ENCODE results near the gene MTERF2.

The MTERF2 gene

GRCh38 chr12:106994579-106995220, 7.8 kb upstream of the MTERF2 start:
- no peak for DNase-seq (ENCODE audit: extremely low read depth in 1 of 2, low read depth in 1 of 2)

GRCh38 chr12:106987846-106988245, 900 bp upstream of the MTERF2 start:
- no peak for DNase-seq (ENCODE audit: extremely low read depth in 1 of 2, low read depth in 1 of 2)

DNA sequence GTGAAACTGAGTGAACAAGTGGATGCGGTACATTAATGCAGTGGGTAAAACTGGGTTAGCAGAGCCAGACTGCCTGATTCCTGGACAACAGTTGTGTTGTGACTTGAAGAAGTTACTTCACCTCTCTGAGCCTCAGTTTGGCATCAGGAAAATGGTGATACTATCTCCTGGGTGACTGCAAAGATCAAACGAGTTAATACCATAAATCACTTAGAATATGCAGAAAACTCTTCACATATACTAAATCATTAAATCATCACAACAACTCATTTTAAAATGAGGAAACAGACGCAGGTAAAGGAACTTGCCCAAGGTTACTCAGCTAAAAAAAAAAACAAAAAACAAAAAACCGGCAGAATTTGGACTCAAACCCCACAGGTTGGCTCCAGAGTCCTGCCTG, 811 bp downstream of the MTERF2 start:
- no peak for DNase-seq (ENCODE audit: extremely low read depth in 1 of 2, low read depth in 1 of 2)

DNA sequence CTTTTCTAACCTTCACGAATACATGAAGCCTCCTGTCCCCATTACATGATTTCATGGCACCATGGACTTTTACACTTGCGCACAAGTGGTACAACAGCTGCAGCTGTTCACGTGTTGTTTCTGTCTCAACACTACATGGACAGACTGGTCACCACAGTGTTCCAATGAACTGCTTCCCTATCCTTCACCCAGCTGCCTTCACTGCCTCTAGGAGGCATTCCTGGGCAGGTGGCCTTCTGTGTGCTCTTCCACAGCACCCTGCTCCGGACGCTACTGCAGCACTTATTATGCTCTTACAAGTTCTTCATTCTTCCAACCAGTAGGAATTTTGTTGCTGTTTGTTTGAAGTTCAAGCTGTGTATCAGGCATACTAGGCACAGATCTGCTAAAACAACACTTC, 1.5 kb downstream of the MTERF2 start:
- no peak for DNase-seq (ENCODE audit: extremely low read depth in 1 of 2, low read depth in 1 of 2)

- DNase-seq (ENCODE audit: extremely low read depth in 1 of 2, low read depth in 1 of 2): no peak
Observed at GRCh38 chr12:106984588-106985137, 2.3 kb downstream of the MTERF2 start.

GRCh38 chr12:106982229-106982628, 4.7 kb downstream of the MTERF2 start:
- DNase-seq (ENCODE audit: extremely low read depth in 1 of 2, low read depth in 1 of 2): no peak

DNA sequence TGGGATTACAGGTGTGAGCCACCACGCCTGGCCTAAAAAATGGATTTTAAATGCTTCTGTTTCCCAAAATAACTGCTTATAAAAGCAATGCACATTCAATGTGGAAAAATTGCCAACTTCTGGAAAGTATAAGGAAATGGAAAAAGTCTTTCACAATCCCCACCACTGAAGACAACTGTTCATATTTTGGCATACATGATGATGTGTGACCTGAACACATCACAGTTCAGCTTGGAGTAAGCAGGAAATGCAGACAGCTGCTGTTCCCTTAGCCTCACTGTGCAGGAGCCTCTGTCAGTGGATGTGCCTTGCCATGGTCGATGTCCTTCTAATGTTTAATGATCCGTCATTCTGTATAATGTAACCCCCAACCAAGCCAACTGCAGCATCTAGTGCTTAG, 5.2 kb downstream of the MTERF2 start:
- no peak for DNase-seq (ENCODE audit: extremely low read depth in 1 of 2, low read depth in 1 of 2)

GRCh38 chr12:106980944-106981343, 6.0 kb downstream of the MTERF2 start:
- no peak for DNase-seq (ENCODE audit: extremely low read depth in 1 of 2, low read depth in 1 of 2)

GRCh38 chr12:106978035-106978800, 8.7 kb downstream of the MTERF2 start:
- no peak for DNase-seq (ENCODE audit: extremely low read depth in 1 of 2, low read depth in 1 of 2)

- no peak for DNase-seq (ENCODE audit: extremely low read depth in 1 of 2, low read depth in 1 of 2)
Observed at GRCh38 chr12:106976668-106977067, 10.3 kb downstream of the MTERF2 start.

- no peak for DNase-seq (ENCODE audit: extremely low read depth in 1 of 2, low read depth in 1 of 2)
Observed at GRCh38 chr12:106975993-106976658, 10.8 kb downstream of the MTERF2 start.

DNA sequence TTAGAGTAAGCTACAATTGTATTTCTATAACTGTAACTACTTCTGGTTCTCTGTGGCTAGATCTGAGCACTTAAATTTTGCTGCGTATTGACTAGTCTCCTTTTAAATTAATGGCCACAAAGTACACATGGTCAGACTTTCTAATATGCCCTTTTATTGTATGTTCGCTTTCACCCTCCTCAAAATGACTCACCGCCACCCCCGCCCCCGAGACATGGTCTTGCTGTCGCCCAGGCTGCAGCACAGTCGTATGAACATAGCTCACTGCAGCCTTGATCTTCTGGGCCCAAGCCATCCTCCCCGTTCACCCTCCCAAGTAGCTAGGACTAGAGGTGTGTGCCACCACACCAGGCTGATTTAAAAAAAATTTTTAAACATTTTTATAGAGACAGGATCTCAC, 11.8 kb downstream of the MTERF2 start:
- no peak for DNase-seq (ENCODE audit: extremely low read depth in 1 of 2, low read depth in 1 of 2)

DNA sequence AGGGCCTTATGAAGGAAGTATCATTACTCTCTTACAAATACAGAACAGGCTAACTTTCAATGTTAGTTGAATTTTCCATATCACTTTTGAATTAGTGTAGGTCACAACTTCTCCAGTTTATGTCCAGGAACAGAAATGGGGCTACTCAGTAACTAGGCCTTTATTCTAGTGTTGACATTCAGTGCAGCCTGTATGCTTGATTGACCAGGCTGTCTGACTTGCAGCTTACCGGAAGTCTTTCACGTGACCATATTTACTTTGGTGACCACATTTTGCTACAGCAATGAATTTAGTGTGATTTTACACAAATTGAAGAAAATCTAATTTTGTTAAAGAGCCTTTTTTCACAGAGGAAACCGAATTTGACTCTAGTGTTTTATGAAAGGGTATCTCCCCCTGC, 12.4 kb downstream of the MTERF2 start:
- DNase-seq (ENCODE audit: extremely low read depth in 1 of 2, low read depth in 1 of 2): no peak

GRCh38 chr12:106973545-106973944, 13.4 kb downstream of the MTERF2 start:
- no peak for DNase-seq (ENCODE audit: extremely low read depth in 1 of 2, low read depth in 1 of 2)

GRCh38 chr12:106971065-106971464, 15.9 kb downstream of the MTERF2 start:
- DNase-seq (ENCODE audit: extremely low read depth in 1 of 2, low read depth in 1 of 2): no peak

DNA sequence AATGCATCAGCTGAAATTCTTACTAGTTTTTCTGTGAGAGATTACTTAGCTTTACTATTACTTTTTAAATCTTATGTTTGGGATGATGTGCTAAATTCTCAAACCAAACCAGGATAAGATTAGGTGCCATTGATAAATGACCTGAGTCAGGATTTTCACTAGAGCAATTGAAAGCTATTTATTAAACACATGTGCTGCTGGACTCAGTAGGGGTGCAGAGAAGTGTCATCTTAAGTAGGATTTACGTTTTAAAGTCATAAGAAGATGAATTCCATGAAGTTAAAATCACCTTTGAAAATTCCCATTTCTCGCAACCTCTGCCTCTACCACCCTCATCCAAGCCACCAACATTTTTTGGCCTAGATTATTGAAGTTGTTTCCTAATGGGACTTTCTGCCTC, 22.4 kb downstream of the MTERF2 start:
- DNase-seq (ENCODE audit: extremely low read depth in 1 of 2, low read depth in 1 of 2): no peak

- DNase-seq (ENCODE audit: extremely low read depth in 1 of 2, low read depth in 1 of 2): no peak
Observed at GRCh38 chr12:106962286-106962685, 24.7 kb downstream of the MTERF2 start.

- DNase-seq (ENCODE audit: extremely low read depth in 1 of 2, low read depth in 1 of 2): no peak
Observed at GRCh38 chr12:106960443-106960842, 26.5 kb downstream of the MTERF2 start.

DNA sequence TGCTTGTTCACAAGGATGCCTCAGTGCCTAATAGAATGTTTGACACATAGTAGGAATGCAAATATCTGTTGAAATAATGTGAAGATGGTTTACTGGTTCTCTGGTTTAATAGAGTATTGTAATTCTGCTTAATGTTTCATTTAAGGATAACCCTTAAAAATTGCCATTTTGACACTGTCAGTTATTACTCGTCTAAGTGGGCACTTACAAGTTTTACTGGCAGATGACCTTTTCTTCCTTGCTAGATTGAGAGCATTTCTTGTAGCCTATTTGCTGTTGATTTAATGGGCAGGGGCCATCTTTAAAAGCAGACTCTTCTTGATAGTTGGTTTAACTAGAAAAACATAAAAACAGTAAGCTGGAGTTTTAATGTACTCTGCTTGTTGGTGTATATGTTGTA, 29.4 kb downstream of the MTERF2 start:
- no peak for DNase-seq (ENCODE audit: extremely low read depth in 1 of 2, low read depth in 1 of 2)

- DNase-seq (ENCODE audit: extremely low read depth in 1 of 2, low read depth in 1 of 2): peak in 1 of 2 donors; percentile 29
Observed at GRCh38 chr12:106956048-106956578, 30.8 kb downstream of the MTERF2 start.

DNA sequence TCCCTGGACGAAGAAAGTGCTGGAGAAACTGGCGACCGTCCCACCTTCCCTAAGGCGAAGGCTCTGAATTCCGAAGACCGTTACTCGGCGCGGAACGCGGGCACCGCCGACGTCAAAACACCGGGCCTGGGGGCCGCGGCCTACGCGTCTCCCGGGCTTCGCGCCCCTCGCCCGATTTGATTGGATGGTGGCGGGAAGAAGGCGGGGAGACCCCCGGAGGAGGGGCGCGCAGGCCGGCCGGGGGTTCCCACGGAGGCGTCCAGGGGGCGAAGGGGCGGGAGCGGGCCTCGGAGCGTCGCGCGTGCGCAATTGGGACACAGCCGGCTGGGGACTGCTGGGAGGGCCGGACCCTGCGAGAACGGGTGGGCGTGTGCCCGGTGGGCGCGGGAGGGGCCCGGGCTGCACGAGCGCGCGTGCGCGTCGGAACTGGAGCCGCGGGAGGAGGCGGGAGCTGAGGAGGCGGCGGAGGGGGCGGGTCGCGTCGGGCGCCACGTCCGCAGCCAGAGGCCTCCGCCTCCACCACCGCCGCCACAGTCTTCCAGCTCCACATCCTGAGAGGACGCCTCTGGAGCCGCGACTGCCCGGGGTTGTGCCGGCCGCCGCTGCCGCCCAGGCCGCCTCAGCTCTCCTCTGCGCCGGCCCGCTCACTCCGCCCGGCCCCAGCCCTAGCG, 31.4 kb downstream of the MTERF2 start, which contains the start of gene TMEM263:
Gene TMEM263, plus strand, starts transcription at position 531 of the 671 bp plus-strand sequence. CDS start 11,210 bp downstream, outside the sequence.
- DNase-seq (ENCODE audit: extremely low read depth in 1 of 2, low read depth in 1 of 2): peak; percentile 79 to 86

Measured in activated CD8-positive, alpha-beta memory T cell treated with anti-CD3 and anti-CD28 coated beads for 1 hour (primary cell).